GM18951 (cell line): ENCODE data around the gene DCP2.

Experiments used
- POLR2A ChIP-seq: IDR thresholded peaks from 4 replicates; pipeline ENCODE4 v1.6.1; 2011; ENCODE audit warnings: mild to moderate bottlenecking; ENCODE audit not compliant: insufficient read length, insufficient read depth; ENCODE audit errors: extremely low read depth
- in situ Hi-C: fragments of 300-500 bp; cut with MboI; formaldehyde crosslinking; loops from one replicate; pipeline ENCODE4 v1.12.0; 2022; ENCODE audit warnings: low sequenced_read_pairs, mixed read lengths, inconsistent platforms; ENCODE audit not compliant: unreplicated experiment

The DCP2 gene

GRCh38 chr5:112976432-112977309 is at the start of gene DCP2:
Gene DCP2 (plus strand): TSS chr5:112976798. CDS start chr5:112976934, 136 bp downstream.
- peak; percentile 95 for TF ChIP-seq POLR2A
- in situ Hi-C loops: no loop called here

- in situ Hi-C loops: no loop called here
- peak; percentile 26 for TF ChIP-seq POLR2A
These were observed 47.1 kb upstream of the DCP2 start for GRCh38 chr5:112929336-112930081.

GRCh38 chr5:112930082-112930344 is 46.6 kb upstream of the DCP2 start:
- no peak for TF ChIP-seq POLR2A
- in situ Hi-C loops: no loop called here

GRCh38 chr5:112931473-112931872 is 45.1 kb upstream of the DCP2 start:
- in situ Hi-C loops: no loop called here
- TF ChIP-seq POLR2A: no peak

- in situ Hi-C loops: no loop called here
- no peak for TF ChIP-seq POLR2A
These were observed 43.5 kb upstream of the DCP2 start for GRCh38 chr5:112933105-112933504.

- TF ChIP-seq POLR2A: no peak
- in situ Hi-C loops: no loop called here
These were observed 42.8 kb upstream of the DCP2 start for GRCh38 chr5:112933651-112934365.

GRCh38 chr5:112934366-112934663 is 42.3 kb upstream of the DCP2 start:
- TF ChIP-seq POLR2A: no peak
- in situ Hi-C loops: no loop called here

- in situ Hi-C loops: no loop called here
- no peak for TF ChIP-seq POLR2A
These were observed 40.9 kb upstream of the DCP2 start for GRCh38 chr5:112935675-112936074.

GRCh38 chr5:112938286-112938685 is 38.3 kb upstream of the DCP2 start:
- TF ChIP-seq POLR2A: no peak
- in situ Hi-C loops: no loop called here

- in situ Hi-C loops: no loop called here
- no peak for TF ChIP-seq POLR2A
These were observed 35.9 kb upstream of the DCP2 start for GRCh38 chr5:112940670-112941069.

GRCh38 chr5:112948458-112948857 is 28.1 kb upstream of the DCP2 start:
- in situ Hi-C loops: no loop called here
- TF ChIP-seq POLR2A: no peak

GRCh38 chr5:112951124-112951702 is 25.4 kb upstream of the DCP2 start:
- no peak for TF ChIP-seq POLR2A
- in situ Hi-C loops: no loop called here

GRCh38 chr5:112956606-112957005 is 20.0 kb upstream of the DCP2 start:
- in situ Hi-C loops: no loop called here
- TF ChIP-seq POLR2A: no peak

GRCh38 chr5:112957036-112957808 is 19.4 kb upstream of the DCP2 start:
- in situ Hi-C loops: no loop called here

More at GRCh38 chr5:112957036-112957808, 19.4 kb upstream of the DCP2 start:
- no peak for TF ChIP-seq POLR2A
